ENCODE data around the gene SELP. TPM values are rescaled to one million over a fixed set of nuclear protein-coding genes. Genes with fewer than 3 reads are reported as not detected.

SELP gene
- total RNA-seq, 1 donor from 2014 or later: not detected

- no peak for TF ChIP-seq CTCF (IDR thresholded peaks at IDR 0.05)
- Mint-ChIP-seq H3K36me3 (ENCODE audit: unreplicated experiment) (no peaks in the 10 kb centered on the region), H3K27me3 (ENCODE audit: unreplicated experiment) (no peaks in the 10 kb centered on the region), H3K4me3 (ENCODE audit: unreplicated experiment) (no peak overlapping the region), H3K4me1 (ENCODE audit: unreplicated experiment) (no peaks in the 10 kb centered on the region), H3K9me3 (ENCODE audit: unreplicated experiment) (no peaks in the 10 kb centered on the region), H3K27ac (ENCODE audit: unreplicated experiment) (no peak overlapping the region)
- no peak for DNase-seq (ENCODE audit: extremely low spot score, unreplicated experiment)
Measured at GRCh38 chr1:169618367-169618766, 11.6 kb downstream of the SELP start.

- DNase-seq (ENCODE audit: extremely low spot score, unreplicated experiment): no peak
- H3K9me3 Mint-ChIP-seq (ENCODE audit: unreplicated experiment): no peaks in the 10 kb centered on the region
- no peaks in the 10 kb centered on the region for H3K36me3 Mint-ChIP-seq (ENCODE audit: unreplicated experiment)
- no peak overlapping the region for H3K4me3 Mint-ChIP-seq (ENCODE audit: unreplicated experiment)
- H3K4me1 Mint-ChIP-seq (ENCODE audit: unreplicated experiment): no peaks in the 10 kb centered on the region
- TF ChIP-seq CTCF (IDR thresholded peaks at IDR 0.05): no peak
- no peak overlapping the region for H3K27ac Mint-ChIP-seq (ENCODE audit: unreplicated experiment)
- H3K27me3 Mint-ChIP-seq (ENCODE audit: unreplicated experiment): peaks cover 2% of the 10 kb centered on the region
Measured at GRCh38 chr1:169615803-169616202, 14.1 kb downstream of the SELP start.

GRCh38 chr1:169610858-169611257 is 19.1 kb downstream of the SELP start:
- TF ChIP-seq CTCF (IDR thresholded peaks at IDR 0.05): no peak
- H3K27ac Mint-ChIP-seq (ENCODE audit: unreplicated experiment): no peak overlapping the region
- no peak overlapping the region for H3K4me3 Mint-ChIP-seq (ENCODE audit: unreplicated experiment)
- no peaks in the 10 kb centered on the region for H3K9me3 Mint-ChIP-seq (ENCODE audit: unreplicated experiment)
- DNase-seq (ENCODE audit: extremely low spot score, unreplicated experiment): no peak
- no peaks in the 10 kb centered on the region for H3K36me3 Mint-ChIP-seq (ENCODE audit: unreplicated experiment)
- peaks cover 2% of the 10 kb centered on the region for H3K27me3 Mint-ChIP-seq (ENCODE audit: unreplicated experiment)
- H3K4me1 Mint-ChIP-seq (ENCODE audit: unreplicated experiment): no peaks in the 10 kb centered on the region

- Mint-ChIP-seq H3K36me3 (ENCODE audit: unreplicated experiment) (no peaks in the 10 kb centered on the region), H3K9me3 (ENCODE audit: unreplicated experiment) (no peaks in the 10 kb centered on the region), H3K4me1 (ENCODE audit: unreplicated experiment) (no peaks in the 10 kb centered on the region), H3K27me3 (ENCODE audit: unreplicated experiment) (peaks cover 2% of the 10 kb centered on the region), H3K27ac (ENCODE audit: unreplicated experiment) (no peak overlapping the region), H3K4me3 (ENCODE audit: unreplicated experiment) (no peak overlapping the region)
- TF ChIP-seq CTCF (IDR thresholded peaks at IDR 0.05): no peak
- DNase-seq (ENCODE audit: extremely low spot score, unreplicated experiment): no peak
Measured at GRCh38 chr1:169610108-169610507, 19.8 kb downstream of the SELP start.

GRCh38 chr1:169608226-169608625 is 21.7 kb downstream of the SELP start:
- Mint-ChIP-seq H3K4me3 (ENCODE audit: unreplicated experiment) (no peak overlapping the region), H3K27me3 (ENCODE audit: unreplicated experiment) (peaks cover 1% of the 10 kb centered on the region), H3K36me3 (ENCODE audit: unreplicated experiment) (no peaks in the 10 kb centered on the region), H3K27ac (ENCODE audit: unreplicated experiment) (no peak overlapping the region), H3K9me3 (ENCODE audit: unreplicated experiment) (no peaks in the 10 kb centered on the region), H3K4me1 (ENCODE audit: unreplicated experiment) (no peaks in the 10 kb centered on the region)
- DNase-seq (ENCODE audit: extremely low spot score, unreplicated experiment): no peak
- no peak for TF ChIP-seq CTCF (IDR thresholded peaks at IDR 0.05)
